DOHH2 (cell line): Measurements from ENCODE around the gene PDE6G.

Experiments used
- H3F3A ChIP-seq: fragments of 200-600 bp; sonication (generic), shearing (Covaris generic); 2 replicates; pipeline ENCODE4 v1.6.0; 2016; ENCODE audit warnings: antibody characterized with exemption, mild to moderate bottlenecking; ENCODE audit not compliant: control insufficient read depth, insufficient read depth
- H3K27ac ChIP-seq: fragments of 200-600 bp; sonication (generic); 2 replicates; pipeline ENCODE4 v1.5.1; 2014; ENCODE audit warnings: low read depth, mild to moderate bottlenecking, low read length, moderate library complexity
- H3K27me3 ChIP-seq: fragments of 200-600 bp; sonication (generic); 2 replicates; pipeline ENCODE4 v1.6.1; 2014; ENCODE audit warnings: mild to moderate bottlenecking, low read length, mixed read lengths; ENCODE audit not compliant: control insufficient read depth
- H3K36me3 ChIP-seq: fragments of 200-600 bp; sonication (generic); 2 replicates; pipeline ENCODE4 v1.6.1; 2014; ENCODE audit warnings: mild to moderate bottlenecking, low read length, moderate library complexity, mixed read lengths; ENCODE audit not compliant: control insufficient read depth
- H3K4me1 ChIP-seq: fragments of 200-600 bp; sonication (generic); 2 replicates; pipeline ENCODE4 v1.6.1; 2014; ENCODE audit warnings: mild to moderate bottlenecking, low read length, mixed read lengths; ENCODE audit not compliant: control insufficient read depth
- H3K4me2 ChIP-seq: fragments of 200-600 bp; sonication (generic); 2 replicates; pipeline ENCODE4 v1.6.0; 2014; ENCODE audit warnings: mild to moderate bottlenecking, low read length, moderate library complexity
- H3K4me3 ChIP-seq: fragments of 200-600 bp; sonication (generic); 2 replicates; pipeline ENCODE4 v1.5.1; 2014; ENCODE audit warnings: mild to moderate bottlenecking, low read length, mixed read lengths
- H3K79me2 ChIP-seq: fragments of 200-600 bp; sonication (generic); 2 replicates; pipeline ENCODE4 v1.6.1; 2014; ENCODE audit warnings: mild to moderate bottlenecking, low read length, mixed read lengths; ENCODE audit not compliant: control insufficient read depth
- H3K9me2 ChIP-seq: fragments of 200-600 bp; sonication (generic); replicated peaks from 2 replicates; pipeline ENCODE4 v1.6.1; 2014; ENCODE audit warnings: mild to moderate bottlenecking, low read length, mixed read lengths; ENCODE audit not compliant: control insufficient read depth
- H3K9me3 ChIP-seq: fragments of 200-600 bp; sonication (generic); 2 replicates; pipeline ENCODE4 v1.6.1; 2014; ENCODE audit warnings: antibody characterized with exemption, low read length, mixed read lengths; ENCODE audit not compliant: control insufficient read depth, insufficient read depth
- H4K20me1 ChIP-seq: fragments of 200-600 bp; sonication (generic); 2 replicates; pipeline ENCODE4 v1.6.0; 2014; ENCODE audit warnings: low read depth, mild to moderate bottlenecking, antibody characterized with exemption, low read length, moderate library complexity; ENCODE audit not compliant: control insufficient read depth, insufficient read depth
- EZH2phosphoT487 ChIP-seq: fragments of 200-600 bp; sonication (generic); IDR thresholded peaks from 2 replicates; pipeline ENCODE4 v1.6.1; 2017; ENCODE audit warnings: borderline replicate concordance, mild to moderate bottlenecking, antibody characterized with exemption, low read length, moderate library complexity, mixed read lengths
- TF ChIP-seq, protein P1 (sequence below): fragments of 200-600 bp; sonication (generic); IDR thresholded peaks from one replicate; pipeline ENCODE4 v1.5.1; 2014; ENCODE audit warnings: antibody characterized with exemption, mild to moderate bottlenecking, low read depth, low read length; ENCODE audit not compliant: poor library complexity, severe bottlenecking

The PDE6G gene

DNA sequence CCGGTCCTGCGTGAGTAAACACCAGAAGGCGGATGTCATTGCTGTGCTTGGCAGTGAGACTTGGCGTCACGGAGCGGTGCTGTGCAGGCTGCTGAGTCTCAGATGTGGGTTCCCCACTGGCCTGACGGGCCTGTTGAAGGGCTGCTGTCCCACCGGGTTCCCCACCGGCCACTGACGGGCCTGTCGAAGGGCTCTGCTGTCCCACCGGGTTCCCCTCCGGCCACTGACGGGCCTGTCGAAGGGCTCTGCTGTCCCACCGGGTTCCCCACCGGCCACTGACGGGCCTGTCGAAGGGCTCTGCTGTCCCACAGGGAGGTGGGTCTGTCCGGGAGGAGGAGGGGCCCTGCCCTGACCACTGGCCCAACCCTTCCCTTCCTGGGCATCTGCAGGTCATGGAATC lies 30.3 kb upstream of the PDE6G start:
- Histone ChIP-seq H3K4me2 (no peak overlapping the region), H4K20me1 (peaks cover 19% of the 10 kb centered on the region; the same call in 1 of the 2 replicates), H3K79me2 (peaks cover 75% of the 10 kb centered on the region)

DNA sequence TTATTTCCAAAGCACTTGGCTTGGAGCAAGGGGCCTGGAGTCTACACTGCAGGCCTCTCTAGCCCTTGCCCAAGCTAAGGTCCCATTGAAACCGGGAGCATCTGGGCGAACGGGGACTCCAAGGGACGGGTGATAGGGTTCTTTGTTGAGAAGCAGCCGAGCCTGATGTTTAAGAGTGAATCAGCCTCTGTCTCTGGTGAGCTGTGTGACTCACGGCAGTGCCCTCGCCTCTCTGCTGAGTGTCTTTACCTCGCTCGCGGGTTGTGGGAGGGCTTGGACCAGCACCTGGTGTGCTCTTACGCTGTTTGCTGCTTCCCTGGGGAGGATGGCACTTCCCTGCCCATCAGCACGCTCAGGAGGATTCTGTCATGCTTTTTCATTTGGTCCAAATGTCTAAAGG lies 28.8 kb upstream of the PDE6G start:
- Histone ChIP-seq H3K79me2 (peaks cover 78% of the 10 kb centered on the region), H3K9me2 (no peaks in the 10 kb centered on the region), H3K36me3 (peaks cover 75% of the 10 kb centered on the region), H3K4me3 (peak overlapping the region; percentile 92), H3K4me1 (peaks cover 22% of the 10 kb centered on the region), H4K20me1 (peaks cover 19% of the 10 kb centered on the region; the same call in 1 of the 2 replicates), H3K4me2 (peak overlapping the region; percentile 99), H3K27ac (no peak overlapping the region), H3F3A (no peaks in the 10 kb centered on the region), H3K9me3 (no peaks in the 10 kb centered on the region), H3K27me3 (no peaks in the 10 kb centered on the region)
- TF ChIP-seq, protein P1, sequence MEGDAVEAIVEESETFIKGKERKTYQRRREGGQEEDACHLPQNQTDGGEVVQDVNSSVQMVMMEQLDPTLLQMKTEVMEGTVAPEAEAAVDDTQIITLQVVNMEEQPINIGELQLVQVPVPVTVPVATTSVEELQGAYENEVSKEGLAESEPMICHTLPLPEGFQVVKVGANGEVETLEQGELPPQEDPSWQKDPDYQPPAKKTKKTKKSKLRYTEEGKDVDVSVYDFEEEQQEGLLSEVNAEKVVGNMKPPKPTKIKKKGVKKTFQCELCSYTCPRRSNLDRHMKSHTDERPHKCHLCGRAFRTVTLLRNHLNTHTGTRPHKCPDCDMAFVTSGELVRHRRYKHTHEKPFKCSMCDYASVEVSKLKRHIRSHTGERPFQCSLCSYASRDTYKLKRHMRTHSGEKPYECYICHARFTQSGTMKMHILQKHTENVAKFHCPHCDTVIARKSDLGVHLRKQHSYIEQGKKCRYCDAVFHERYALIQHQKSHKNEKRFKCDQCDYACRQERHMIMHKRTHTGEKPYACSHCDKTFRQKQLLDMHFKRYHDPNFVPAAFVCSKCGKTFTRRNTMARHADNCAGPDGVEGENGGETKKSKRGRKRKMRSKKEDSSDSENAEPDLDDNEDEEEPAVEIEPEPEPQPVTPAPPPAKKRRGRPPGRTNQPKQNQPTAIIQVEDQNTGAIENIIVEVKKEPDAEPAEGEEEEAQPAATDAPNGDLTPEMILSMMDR: no peak
- TF ChIP-seq EZH2phosphoT487: no peak

More for the DNA sequence above, 30.3 kb upstream of the PDE6G start:
- TF ChIP-seq EZH2phosphoT487: no peak
- TF ChIP-seq, protein P1: no peak
- peaks cover 84% of the 10 kb centered on the region for H3K36me3 ChIP-seq
- H3F3A ChIP-seq: no peaks in the 10 kb centered on the region
- H3K9me2 ChIP-seq: no peaks in the 10 kb centered on the region
- peaks cover 22% of the 10 kb centered on the region for H3K4me1 ChIP-seq
- H3K27ac ChIP-seq: no peak overlapping the region
- H3K27me3 ChIP-seq: no peaks in the 10 kb centered on the region
- H3K4me3 ChIP-seq: no peak overlapping the region
- H3K9me3 ChIP-seq: no peaks in the 10 kb centered on the region

DNA sequence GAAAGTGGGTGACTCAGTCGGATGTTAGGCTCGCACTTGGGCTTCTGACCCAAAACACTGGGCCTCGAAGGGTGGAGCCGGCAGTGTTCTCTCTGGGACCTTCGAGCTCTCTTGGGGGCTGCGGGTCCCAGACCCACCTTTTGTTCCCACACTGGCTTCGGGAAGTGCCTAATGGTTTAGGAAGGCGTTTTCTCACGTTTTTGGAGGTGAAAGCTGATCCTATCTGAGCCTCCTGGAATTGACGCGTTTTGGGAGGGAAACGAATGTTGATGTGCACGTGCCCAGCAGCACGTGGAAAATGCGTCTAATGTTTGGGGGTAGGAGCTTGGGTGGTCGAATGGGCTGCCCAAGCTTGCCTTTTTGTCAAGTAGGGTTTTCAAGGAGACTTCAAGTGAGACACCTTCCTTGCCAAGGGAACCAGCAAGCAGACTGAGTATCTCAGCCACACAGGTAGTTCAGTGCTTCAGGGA lies 28.1 kb upstream of the PDE6G start:
- Histone ChIP-seq H3K27ac (peak overlapping the region; percentile 16), H3K36me3 (peaks cover 68% of the 10 kb centered on the region), H3K4me2 (peak overlapping the region; percentile 99), H3K27me3 (no peaks in the 10 kb centered on the region), H3K4me1 (peaks cover 22% of the 10 kb centered on the region), H3K79me2 (peaks cover 78% of the 10 kb centered on the region), H3K9me2 (no peaks in the 10 kb centered on the region), H3K9me3 (no peaks in the 10 kb centered on the region), H3K4me3 (peak overlapping the region; percentile 92), H3F3A (no peaks in the 10 kb centered on the region), H4K20me1 (peaks cover 19% of the 10 kb centered on the region; the same call in 1 of the 2 replicates)
- TF ChIP-seq, protein P1: no peak
- no peak for TF ChIP-seq EZH2phosphoT487
